IMR-90 (cell line): ENCODE measurements around the gene CYB5B. TPM values are rescaled to one million over a fixed set of nuclear protein-coding genes. Genes with fewer than 3 reads are reported as not detected.

Experiments used
- ATAC-seq: fragments of 200-7000 bp; cut with Tn5 transposase; 2 replicates; pipeline ENCODE4 v1.9.1; 2020; ENCODE audit warnings: low read depth, mild to moderate bottlenecking, moderate library complexity
- BruUV-seq: library from RNA; stranded (reverse); fragments of 400-500 nt; replicated peaks from 2 replicates; lab custom pipeline; 2021; lab: Mats Ljungman, UMichigan
- CTCF ChIA-PET: fragments of 300-600 bp; formaldehyde crosslinking; extraction: SDS; loops from one replicate; lab custom pipeline; 2021; ENCODE audit warnings: antibody characterized with exemption; lab: Yijun Ruan, JAX
- POLR2A ChIA-PET: fragments of 300-600 bp; sonication (Branson Sonifier 250); formaldehyde crosslinking; loops from one replicate; lab custom pipeline; 2022; ENCODE audit warnings: antibody characterized with exemption; ENCODE audit not compliant: unreplicated experiment; lab: Charles Lee
- DNase-seq: peaks from one replicate; pipeline ENCODE4 v3.0.0; 2013
- H2AFZ ChIP-seq: replicated peaks from 2 replicates; pipeline ENCODE3; 2013; ENCODE audit warnings: low read length, mild to moderate bottlenecking; ENCODE audit not compliant: poor library complexity
- H2AK5ac ChIP-seq: 2 replicates; pipeline ENCODE4 v1.6.1; 2013; ENCODE audit warnings: low read depth, low read length, inconsistent platforms
- H2AK9ac ChIP-seq: replicated peaks from 2 replicates; pipeline ENCODE3; 2013; ENCODE audit warnings: mild to moderate bottlenecking, low read depth, low read length, moderate library complexity; ENCODE audit not compliant: poor library complexity
- H2BK120ac ChIP-seq: 2 replicates; pipeline ENCODE4 v1.6.1; 2013; ENCODE audit warnings: low read depth, low read length, inconsistent platforms
- H2BK15ac ChIP-seq: 3 replicates; pipeline ENCODE4 v1.6.1; 2013; ENCODE audit warnings: low read depth, low read length, inconsistent platforms
- H2BK20ac ChIP-seq: 2 replicates; pipeline ENCODE4 v1.6.1; 2013; ENCODE audit warnings: low read depth, mild to moderate bottlenecking, inconsistent platforms, low read length, moderate library complexity
- H2BK5ac ChIP-seq: 2 replicates; pipeline ENCODE4 v1.6.1; 2013; ENCODE audit warnings: mild to moderate bottlenecking, low read depth, low read length, inconsistent platforms; ENCODE audit not compliant: poor library complexity, severe bottlenecking
- H3K14ac ChIP-seq: replicated peaks from 2 replicates; pipeline ENCODE4 v1.6.1; 2013; ENCODE audit warnings: low read depth, low read length, inconsistent platforms
- H3K18ac ChIP-seq: 2 replicates; pipeline ENCODE4 v1.6.1; 2013; ENCODE audit warnings: low read depth, low read length, control low read depth
- H3K23ac ChIP-seq: 2 replicates; pipeline ENCODE4 v1.6.1; 2013; ENCODE audit warnings: low read depth, low read length, inconsistent platforms
- H3K27ac ChIP-seq: 2 replicates; pipeline ENCODE4 v1.5.1; 2013; ENCODE audit warnings: mild to moderate bottlenecking, control low read depth, low read length; ENCODE audit not compliant: insufficient read depth
- H3K27me3 ChIP-seq: 2 replicates; pipeline ENCODE4 v1.6.1; 2013; ENCODE audit warnings: low read length; ENCODE audit not compliant: control insufficient read depth, insufficient read depth
- H3K36me3 ChIP-seq: 2 replicates; pipeline ENCODE4 v1.6.1; 2013; ENCODE audit warnings: low read length, mixed read lengths; ENCODE audit not compliant: control insufficient read depth, insufficient read depth
- H3K4ac ChIP-seq: 2 replicates; pipeline ENCODE4 v1.6.1; 2013; ENCODE audit warnings: low read depth, low read length, inconsistent platforms
- H3K4me1 ChIP-seq: 2 replicates; pipeline ENCODE4 v1.6.1; 2013; ENCODE audit warnings: low read length, mixed read lengths; ENCODE audit not compliant: control insufficient read depth, insufficient read depth
- H3K4me2 ChIP-seq: 2 replicates; pipeline ENCODE4 v1.6.1; 2013; ENCODE audit warnings: low read depth, mild to moderate bottlenecking, control low read depth, low read length, moderate library complexity
- H3K4me3 ChIP-seq: 2 replicates; pipeline ENCODE4 v1.5.1; 2013; ENCODE audit warnings: low read depth, mild to moderate bottlenecking, control low read depth, low read length, moderate library complexity; ENCODE audit not compliant: insufficient read depth
- H3K56ac ChIP-seq: 2 replicates; pipeline ENCODE4 v1.6.1; 2013; ENCODE audit warnings: low read length, inconsistent platforms; ENCODE audit not compliant: insufficient read depth; ENCODE audit errors: extremely low read depth
- H3K79me1 ChIP-seq, 2 experiments: 2 replicates each; pipeline ENCODE4 v1.6.1; 2013; ENCODE audit warnings: low read length in 2 of 2, inconsistent platforms in 1 of 2, low read depth in 1 of 2
- H3K9ac ChIP-seq: 2 replicates; pipeline ENCODE4 v1.6.1; 2013; ENCODE audit warnings: low read depth, low read length, control low read depth
- H3K9me1 ChIP-seq: 2 replicates; pipeline ENCODE4 v1.6.1; 2013; ENCODE audit warnings: low read length, inconsistent platforms; ENCODE audit not compliant: insufficient read depth
- H3K9me3 ChIP-seq: 2 replicates; pipeline ENCODE4 v1.6.1; 2013; ENCODE audit warnings: low read length; ENCODE audit not compliant: control insufficient read depth, insufficient read depth
- H4K20me1 ChIP-seq: 2 replicates; pipeline ENCODE4 v1.6.1; 2013; ENCODE audit warnings: low read length, inconsistent platforms; ENCODE audit not compliant: insufficient read depth
- H4K5ac ChIP-seq: 2 replicates; pipeline ENCODE4 v1.6.1; 2013; ENCODE audit warnings: mild to moderate bottlenecking, low read depth, low read length, control low read depth
- H4K8ac ChIP-seq, 2 experiments: 2 replicates each; pipeline ENCODE4 v1.6.1; 2013; ENCODE audit warnings: low read depth in 2 of 2, low read length in 2 of 2, control low read depth in 1 of 2, inconsistent platforms in 1 of 2
- H4K91ac ChIP-seq: 2 replicates; pipeline ENCODE4 v1.6.1; 2013; ENCODE audit warnings: low read depth, low read length, inconsistent platforms; ENCODE audit not compliant: insufficient read depth
- ELK1 ChIP-seq: fragments of 150-350 bp; IDR thresholded peaks from 2 replicates; pipeline ENCODE4 v1.6.1; 2016; ENCODE audit warnings: low read depth, mild to moderate bottlenecking, low read length, moderate library complexity, borderline replicate concordance
- MAFK ChIP-seq: IDR thresholded peaks from 2 replicates; pipeline ENCODE4 v1.6.1; 2012; ENCODE audit warnings: low read depth, low read length, improper control_type of control experiment
- MAZ ChIP-seq: IDR thresholded peaks from 2 replicates; pipeline ENCODE4 v1.6.1; 2012; ENCODE audit warnings: low read depth, mild to moderate bottlenecking, low read length, improper control_type of control experiment, moderate library complexity, borderline replicate concordance
- RAD21 ChIP-seq: IDR thresholded peaks from 2 replicates; pipeline ENCODE4 v1.6.1; 2012; ENCODE audit warnings: low read length, improper control_type of control experiment
- RFX5 ChIP-seq: IDR thresholded peaks from 2 replicates; pipeline ENCODE4 v1.8.0; 2012; ENCODE audit warnings: low read depth, mild to moderate bottlenecking, low read length, moderate library complexity
- WGBS, 2 experiments: methylation state at CpG; one replicate each; pipeline versions ENCODE4 v1.1.5 to v1.1.7; 2013; ENCODE audit warnings: missing lambda C conversion rate in 2 of 2; ENCODE audit not compliant: insufficient read length in 1 of 2; ENCODE audit errors: extremely low coverage in 2 of 2; 5-methylcytosine and 5-hydroxymethylcytosine counted together
- dilution Hi-C: fragments of 300-500 bp; cut with HindIII; formaldehyde crosslinking; loops from one replicate; pipeline ENCODE4 v1.14.3; 2018; ENCODE audit warnings: low sequenced_read_pairs; ENCODE audit not compliant: unreplicated experiment
- in situ Hi-C: fragments of 300-500 bp; cut with MboI; formaldehyde crosslinking; loops from 3 replicates; pipeline ENCODE4 v1.14.3; 2019; ENCODE audit warnings: low sequenced_read_pairs, inconsistent platforms, mixed read lengths
- intact Hi-C: fragments of 100-400 bp; cut with micrococcal nuclease; formaldehyde crosslinking; loops from 2 replicates; pipeline ENCODE4 v1.10.0; 2022
- polyA plus RNA-seq, 3 experiments: library from polyadenylated mRNA; depleted of rRNA; stranded (reverse); fragments of >200 nt; gene quantifications; 2 replicates each; pipeline ENCODE4 v1.2.3, GENCODE V29; 2012; ENCODE audit warnings: low replicate concordance in 1 of 3
- total RNA-seq: library from RNA; depleted of rRNA; stranded (reverse); fragments of >200 nt; gene quantifications from 2 replicates; pipeline ENCODE4 v1.2.3, GENCODE V29; 2012

Gene CYB5B
- total and polyA plus RNA-seq, 2 of the 4 experiments (the other 2 are of a cell fraction), result 100 to 102 TPM

DNA sequence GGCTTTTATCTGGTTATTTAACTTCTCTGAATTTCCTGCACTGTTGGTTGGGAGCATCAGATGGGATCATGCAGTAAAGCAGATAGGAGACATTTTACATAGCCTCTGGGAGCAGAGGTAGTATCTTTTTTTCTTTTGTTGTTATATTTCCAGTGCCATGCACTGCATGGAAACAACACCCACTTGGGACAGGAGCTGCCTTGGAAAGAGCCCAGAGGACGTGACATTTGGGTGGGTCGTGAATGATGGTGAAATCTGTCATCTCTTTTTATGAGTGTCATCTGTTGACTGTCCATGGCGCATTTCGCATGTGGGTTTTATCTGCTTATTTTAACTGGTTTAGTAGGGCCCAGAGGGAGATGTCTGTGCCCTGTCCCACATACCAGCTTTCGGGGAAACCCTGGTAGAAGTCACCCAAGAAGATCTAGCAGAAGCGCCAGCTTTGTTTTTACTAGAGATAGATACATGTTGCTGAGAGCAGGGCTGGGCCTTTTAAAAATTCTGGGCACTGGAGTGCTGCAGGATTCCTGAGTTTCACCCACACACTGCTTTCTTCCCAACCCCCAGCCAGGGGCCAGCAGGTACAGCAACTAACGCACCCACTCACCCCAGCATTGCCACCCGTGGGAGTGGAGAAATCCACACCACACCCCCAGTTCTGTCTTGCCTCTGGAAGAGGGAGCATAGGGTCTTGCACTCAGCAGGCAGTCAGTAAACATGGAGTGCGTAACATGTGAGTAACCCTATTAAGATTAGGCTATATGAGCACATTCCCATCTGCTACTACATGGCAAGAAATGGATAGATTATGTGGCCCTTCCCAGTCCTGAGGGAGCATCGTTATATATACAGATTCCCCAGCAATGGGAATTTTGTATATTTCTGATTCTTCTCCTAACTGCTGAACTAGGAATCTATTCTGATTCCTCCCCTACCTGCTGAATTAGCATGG is 30.2 kb upstream of the CYB5B start:
- H2AFZ ChIP-seq, result no peak overlapping the region
- H2AK9ac ChIP-seq, result no peak overlapping the region
- H4K20me1 ChIP-seq, result peaks cover 5% of the 10 kb centered on the region; the same call in 1 of the 2 replicates
- H3K4me1 ChIP-seq, result peaks cover 10% of the 10 kb centered on the region
- DNase-seq, result peak; percentile 37
- H3K4ac ChIP-seq, result no peak overlapping the region
- H3K9ac ChIP-seq, result no peak overlapping the region
- dilution Hi-C loops (no loop called here), in situ Hi-C loops (loop anchor here (10.0 kb wide), 1 partner anchor 291 kb away; no protein-coding TSS in a partner anchor), intact Hi-C loops (no loop called here)
- H2BK5ac ChIP-seq, result no peak overlapping the region
- no peak overlapping the region for H4K91ac ChIP-seq
- no peak overlapping the region for H2BK20ac ChIP-seq
- no peak overlapping the region for H3K4me3 ChIP-seq
- H3K9me3 ChIP-seq, result no peaks in the 10 kb centered on the region
- H3K27ac ChIP-seq, result no peak overlapping the region
- no peak overlapping the region for H3K18ac ChIP-seq
- 45% methylated on average over 2 of the region's 10 CpGs; no CpG with 5 or more reads in 1 of the 2 experiments for WGBS, 2 experiments
- no peak overlapping the region for H4K8ac ChIP-seq
- no peak overlapping the region for H4K5ac ChIP-seq
- H2BK120ac ChIP-seq, result no peak overlapping the region
- no peak overlapping the region for H3K14ac ChIP-seq
- no peaks in the 10 kb centered on the region; the same call in 1 of the 2 replicates for H3K27me3 ChIP-seq
- H3K56ac ChIP-seq, result no peak overlapping the region
- H2AK5ac ChIP-seq, result no peak overlapping the region
- TF ChIP-seq RFX5 (no peak), RAD21 (no peak), MAZ (no peak), ELK1 (no peak), MAFK (no peak)
- H3K79me1 ChIP-seq, result peaks cover 0 to 13% of the 10 kb centered on the region in 2 experiments; a peak in 1 of 4 replicates
- no peak overlapping the region for H3K23ac ChIP-seq
- ChIA-PET CTCF (interaction anchor here (0.8 to 1.8 kb wide), 2 partner anchors 13 to 15 kb away, joined by 3 to 8 read pairs; no protein-coding TSS in a partner anchor), POLR2A (no interaction called here)
- H3K4me2 ChIP-seq, result no peak overlapping the region
- H3K9me1 ChIP-seq, result peaks cover 6% of the 10 kb centered on the region; the same call in 1 of the 2 replicates
- no peak for ATAC-seq
- no TSS peak for BruUV-seq
- no peak overlapping the region for H2BK15ac ChIP-seq
- no peaks in the 10 kb centered on the region for H3K36me3 ChIP-seq
